ENCODE results near the gene TTLL11.

Gene TTLL11

DNA sequence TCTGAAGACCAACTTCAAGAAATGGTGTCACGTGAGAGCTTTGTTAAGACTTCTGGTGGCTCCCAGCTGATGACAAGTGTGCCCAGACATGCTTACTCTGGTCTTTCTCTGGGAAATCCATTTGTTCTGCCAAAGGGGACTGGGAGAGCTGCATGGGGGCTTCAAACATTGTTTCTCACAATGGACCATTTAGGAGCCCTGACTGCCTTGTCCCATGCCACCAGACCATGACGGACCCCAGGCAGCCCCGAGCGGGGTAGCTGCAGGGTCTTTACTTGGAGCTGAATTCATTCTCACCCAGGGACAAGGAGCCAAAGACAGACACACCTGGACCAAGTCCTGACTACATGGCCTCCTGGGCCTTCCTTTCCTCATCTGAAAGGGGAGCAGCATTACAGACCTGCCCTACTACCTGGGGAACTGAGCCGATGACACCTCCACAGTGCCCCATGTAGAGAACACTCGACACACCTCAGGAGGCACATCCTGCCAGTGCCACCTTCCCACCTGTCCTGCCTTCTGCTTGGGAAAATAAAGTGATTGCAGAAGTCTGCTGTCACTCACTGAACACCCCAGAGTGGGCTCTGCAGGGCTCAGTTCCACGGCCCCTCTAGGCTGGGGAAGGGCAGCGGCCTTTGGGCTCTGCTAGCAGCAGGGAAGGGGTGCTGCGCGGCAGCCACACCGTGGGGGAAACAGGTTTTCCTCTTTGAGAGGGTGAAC, 272.7 kb downstream of the TTLL11 start:
- DNase-seq = no peak

DNA sequence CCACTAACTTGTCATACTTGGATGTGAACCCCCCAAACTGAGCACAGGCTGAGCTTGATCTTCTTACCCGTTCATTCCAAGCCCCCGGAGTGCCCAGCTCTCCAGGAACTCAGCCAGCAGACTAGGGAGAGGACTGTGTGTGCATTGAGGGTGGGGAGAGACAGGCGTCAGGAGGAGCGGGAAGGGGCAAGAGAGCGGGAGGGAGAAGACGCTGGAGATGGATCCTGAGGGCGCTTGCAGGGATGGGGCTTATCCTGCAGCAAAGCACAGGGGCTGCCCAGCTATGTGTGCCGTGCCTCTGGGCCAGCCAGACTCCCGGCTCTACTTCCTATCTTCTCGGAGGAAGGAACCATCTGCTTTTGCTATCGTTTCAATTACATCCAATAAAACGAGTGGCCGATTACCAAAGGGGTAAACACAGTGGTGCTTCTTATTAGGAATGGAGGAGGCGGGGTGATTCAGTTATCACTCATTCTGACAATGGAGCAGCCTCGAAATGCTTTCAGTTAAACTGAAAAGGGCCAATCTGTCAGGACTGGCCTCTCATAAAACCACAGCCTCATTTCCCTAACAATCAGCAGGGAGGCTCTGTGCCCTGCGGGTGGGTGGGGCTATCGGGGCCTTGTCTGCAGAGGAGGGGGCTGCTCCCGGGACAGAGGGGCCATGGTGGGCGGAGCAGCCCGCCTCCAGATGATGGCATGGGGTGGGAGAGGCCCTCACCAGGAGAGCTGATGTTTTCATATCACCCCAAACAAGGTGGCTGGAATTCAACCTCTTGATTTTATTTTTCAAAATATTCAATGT, 273.5 kb downstream of the TTLL11 start:
- no peak for DNase-seq

- no peak for DNase-seq
These were observed 274.2 kb downstream of the TTLL11 start for GRCh38 chr9:121818841-121819427.

DNA sequence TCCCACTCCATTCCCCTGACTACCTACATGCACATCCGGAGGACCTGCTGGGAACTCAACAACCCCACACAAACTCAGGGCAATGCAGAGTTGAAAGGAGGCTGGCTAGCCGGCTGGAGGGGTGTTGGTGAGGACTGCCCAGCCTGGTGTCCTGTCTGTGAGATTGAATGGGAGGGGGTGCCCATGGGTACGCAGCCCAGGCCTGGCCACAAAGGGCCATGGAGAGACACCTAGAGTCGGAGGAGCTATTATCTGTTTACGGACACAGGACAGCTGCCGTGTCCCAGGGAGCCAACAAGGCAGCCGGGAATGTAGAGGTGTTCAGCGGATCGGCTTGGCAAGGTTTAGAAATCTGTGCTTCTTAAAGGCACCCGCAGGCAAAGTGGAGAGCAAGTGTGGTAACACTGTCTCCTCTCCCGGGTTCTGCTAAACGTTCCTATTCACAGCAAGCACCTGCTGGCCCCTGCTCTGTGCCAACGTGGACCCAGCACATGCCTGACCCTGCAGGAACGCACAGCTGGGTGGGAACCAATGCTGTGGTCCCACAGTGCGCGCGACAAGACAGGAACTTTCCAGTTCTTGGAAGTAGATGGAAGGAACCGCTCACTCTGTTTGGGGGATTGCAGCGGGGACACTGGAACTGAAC, 275.0 kb downstream of the TTLL11 start:
- DNase-seq = no peak

GRCh38 chr9:121817476-121817875, 275.6 kb downstream of the TTLL11 start:
- no peak for DNase-seq

- no peak for DNase-seq
These were observed 276.2 kb downstream of the TTLL11 start for GRCh38 chr9:121816845-121817450.

GRCh38 chr9:121816449-121816817, 276.7 kb downstream of the TTLL11 start:
- no peak for DNase-seq

GRCh38 chr9:121815546-121816448, 277.3 kb downstream of the TTLL11 start:
- no peak for DNase-seq

- no peak for DNase-seq
These were observed 278.0 kb downstream of the TTLL11 start for GRCh38 chr9:121815084-121815483.

DNA sequence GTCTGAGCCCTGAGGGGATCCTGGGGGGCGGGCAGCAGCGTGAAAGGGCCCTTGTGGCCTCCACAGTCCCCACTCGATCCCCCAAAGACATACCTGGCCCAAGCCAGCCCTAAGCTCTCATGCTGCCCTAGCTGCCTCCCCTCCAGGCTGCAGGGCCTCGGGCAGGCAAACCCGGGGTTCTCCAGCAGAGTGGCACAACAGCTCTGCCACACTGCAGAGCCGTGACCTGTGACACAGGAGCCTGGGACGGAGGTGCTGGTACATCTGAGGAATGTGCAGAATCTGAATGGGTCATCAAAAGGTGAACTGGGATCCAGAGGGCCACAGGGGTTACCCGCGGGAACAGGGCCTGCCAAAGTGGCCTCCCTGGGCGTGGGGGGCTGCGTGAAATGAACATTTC, 278.5 kb downstream of the TTLL11 start:
- DNase-seq = no peak

GRCh38 chr9:121813519-121814210, 279.4 kb downstream of the TTLL11 start:
- no peak for DNase-seq

GRCh38 chr9:121812159-121812735, 280.9 kb downstream of the TTLL11 start:
- no peak for DNase-seq

DNA sequence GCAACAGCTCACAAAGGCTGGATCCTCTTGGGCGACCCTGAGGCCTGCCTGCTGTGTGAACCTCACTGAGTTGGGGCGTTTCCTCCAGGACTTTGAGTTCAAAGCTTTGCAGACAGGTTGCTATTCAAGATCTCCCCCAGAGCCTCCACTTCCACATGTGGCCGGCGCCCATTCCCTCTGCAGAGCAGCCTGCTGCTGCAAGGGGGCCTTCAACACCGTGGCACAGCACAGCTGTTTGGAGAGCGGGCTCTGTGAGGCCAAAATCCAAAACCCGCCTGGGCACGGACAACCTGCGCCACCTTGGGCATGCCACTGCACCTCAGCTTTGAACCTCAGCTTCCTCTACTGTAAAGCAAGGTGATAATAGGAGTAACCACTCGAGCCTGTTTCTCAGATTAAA, 281.4 kb downstream of the TTLL11 start:
- no peak for DNase-seq

DNA sequence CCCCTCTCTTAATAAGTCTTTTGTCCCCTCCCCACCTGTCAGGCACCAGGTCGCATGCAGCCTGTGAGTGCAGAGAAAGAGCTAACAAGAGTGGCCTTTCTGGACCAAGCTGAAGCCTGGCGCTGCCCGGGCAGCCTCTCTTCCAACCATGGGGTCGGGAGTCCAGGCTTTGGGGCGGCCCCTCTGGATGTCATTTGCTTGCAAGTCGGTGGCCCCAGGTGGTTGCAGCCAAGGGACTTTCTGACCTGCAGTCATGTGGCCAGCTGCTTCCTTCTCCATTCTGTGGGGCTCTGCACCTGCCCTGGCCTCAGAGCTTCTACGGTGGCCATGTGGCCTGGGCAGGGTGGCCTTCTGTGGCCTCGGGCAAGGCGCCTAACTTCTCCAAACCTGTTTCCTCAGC, 282.0 kb downstream of the TTLL11 start:
- no peak for DNase-seq

GRCh38 chr9:121810489-121810888, 282.6 kb downstream of the TTLL11 start:
- DNase-seq = no peak

- no peak for DNase-seq
These were observed 283.6 kb downstream of the TTLL11 start for GRCh38 chr9:121809356-121810050.

GRCh38 chr9:121808781-121809180, 284.3 kb downstream of the TTLL11 start:
- no peak for DNase-seq

DNA sequence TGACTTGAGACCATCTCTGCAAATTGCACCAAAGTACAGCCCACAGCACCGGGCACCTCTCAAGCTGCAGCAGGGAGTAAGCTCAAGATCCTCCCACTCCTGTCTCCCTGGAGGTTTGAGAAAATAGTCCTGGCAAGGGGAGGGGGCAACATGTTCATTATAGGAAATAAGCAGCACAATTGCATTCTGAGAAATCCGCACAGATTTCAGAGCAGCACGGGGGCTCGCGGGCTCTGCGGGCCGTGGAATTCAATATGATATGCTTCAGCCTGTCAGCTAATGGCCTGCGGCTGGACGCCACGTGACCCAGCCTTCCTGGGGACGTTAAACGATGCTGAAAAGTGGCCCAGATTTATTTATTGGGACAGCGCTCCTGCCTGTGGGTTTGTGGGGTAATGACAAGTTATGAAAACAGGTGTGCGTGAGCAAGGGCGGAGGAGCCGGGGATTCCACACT, 285.3 kb downstream of the TTLL11 start:
- no peak for DNase-seq

DNA sequence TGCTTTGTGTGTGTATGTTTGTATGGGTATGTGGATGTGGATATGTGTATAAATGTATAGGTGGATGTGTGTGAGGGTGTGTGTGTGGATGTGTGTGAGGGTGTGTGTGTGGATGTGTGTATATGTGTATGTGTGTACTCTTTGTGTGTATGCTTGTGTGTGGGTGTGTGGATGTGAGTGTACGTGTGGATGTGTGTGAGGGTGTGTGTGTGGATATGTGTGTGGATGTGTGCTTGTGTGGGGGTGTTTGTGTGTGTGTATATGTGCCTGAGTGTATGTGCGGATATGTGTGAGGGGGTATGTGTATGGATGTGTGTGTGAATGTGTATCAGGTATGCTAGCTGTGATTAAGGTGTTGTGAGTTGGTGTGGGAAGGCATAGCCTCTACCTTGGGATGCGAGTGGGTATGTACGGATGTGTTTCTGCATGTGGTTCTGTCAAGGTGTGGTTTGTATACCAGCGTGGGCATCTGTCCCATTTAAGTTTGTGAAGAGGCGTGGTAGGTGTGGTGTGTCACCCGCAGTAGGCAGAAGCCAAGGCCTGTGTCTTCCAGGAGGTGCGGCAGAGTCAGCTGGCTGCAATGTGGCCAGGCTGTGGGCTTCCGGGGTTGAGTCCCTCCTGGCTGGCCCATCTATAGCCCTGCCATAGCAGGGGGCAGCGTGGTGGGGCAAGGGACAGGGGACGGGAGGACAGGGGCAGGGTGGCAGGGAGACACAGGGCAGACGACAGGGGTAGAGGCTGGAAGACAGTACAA, 285.9 kb downstream of the TTLL11 start:
- DNase-seq = no peak
